GM21528 (cell line): Measurements from ENCODE around the gene OR2A7.
"Not testable (repeated sequence)": the region's sequence is repeated elsewhere in the genome, so short reads cannot be mapped to it uniquely, and the experiment has no call there.

Source experiments
- ATAC-seq: cut with Tn5 transposase; IDR thresholded peaks from one replicate; pipeline ENCODE4 v1.9.1; 2021; ENCODE audit warnings: mild to moderate bottlenecking, moderate library complexity; ENCODE audit not compliant: unreplicated experiment, low FRiP score

Gene OR2A7

GRCh38 chr7:144255471-144255897 lies 9.1 kb downstream of the OR2A7 start:
- ATAC-seq, result no peak

- not testable (repeated sequence) for ATAC-seq
Measured at GRCh38 chr7:144252307-144252706, 12.3 kb downstream of the OR2A7 start.

GRCh38 chr7:144247674-144248330 lies 16.8 kb downstream of the OR2A7 start:
- ATAC-seq, result not testable (repeated sequence)

- not testable (repeated sequence) for ATAC-seq
Measured at GRCh38 chr7:144246967-144247366, 17.6 kb downstream of the OR2A7 start.

GRCh38 chr7:144245372-144245771 lies 19.2 kb downstream of the OR2A7 start:
- not testable (repeated sequence) for ATAC-seq

GRCh38 chr7:144239365-144239764 lies 25.2 kb downstream of the OR2A7 start, which contains the start of gene OR2A42:
TSS of gene OR2A42 (minus strand) at chr7:144239605. CDS start at chr7:144232843, 6,762 bp downstream.
- not testable (repeated sequence) for ATAC-seq

GRCh38 chr7:144238530-144239082 lies 26.0 kb downstream of the OR2A7 start:
- not testable (repeated sequence) for ATAC-seq

- ATAC-seq, result not testable (repeated sequence)
Measured at GRCh38 chr7:144233039-144233438, 31.6 kb downstream of the OR2A7 start.

GRCh38 chr7:144231027-144231426 lies 33.6 kb downstream of the OR2A7 start:
- not testable (repeated sequence) for ATAC-seq

GRCh38 chr7:144228810-144229209 lies 35.8 kb downstream of the OR2A7 start:
- not testable (repeated sequence) for ATAC-seq

GRCh38 chr7:144226866-144227265 lies 37.7 kb downstream of the OR2A7 start:
- ATAC-seq, result not testable (repeated sequence)

- not testable (repeated sequence) for ATAC-seq
Measured at GRCh38 chr7:144223675-144224074, 40.9 kb downstream of the OR2A7 start.

GRCh38 chr7:144220531-144220930 lies 44.1 kb downstream of the OR2A7 start:
- not testable (repeated sequence) for ATAC-seq

GRCh38 chr7:144219149-144219548 lies 45.4 kb downstream of the OR2A7 start:
- not testable (repeated sequence) for ATAC-seq

- ATAC-seq, result not testable (repeated sequence)
Measured at GRCh38 chr7:144218581-144218980, 46.0 kb downstream of the OR2A7 start.

GRCh38 chr7:144217200-144217599 lies 47.4 kb downstream of the OR2A7 start:
- not testable (repeated sequence) for ATAC-seq
